HFFc6 (cell line): ENCODE data around the gene HIVEP1. TPM values are rescaled to one million over a fixed set of nuclear protein-coding genes. Genes with fewer than 3 reads are reported as not detected.

Source experiments
- DNase-seq: peaks from one replicate; pipeline ENCODE4 v3.0.0-alpha.2; 2018
- H3K27ac Mint-ChIP-seq: 2 replicates; pipeline ENCODE4 v1.8.0; 2020; ENCODE audit warnings: mild to moderate bottlenecking, mixed read lengths
- H3K27me3 Mint-ChIP-seq: 2 replicates; pipeline ENCODE4 v1.8.0; 2021; ENCODE audit warnings: mild to moderate bottlenecking, moderate library complexity, mixed read lengths; ENCODE audit not compliant: insufficient read depth
- H3K36me3 Mint-ChIP-seq: 2 replicates; pipeline ENCODE4 v1.8.0; 2021; ENCODE audit warnings: low read depth, mixed read lengths
- H3K4me1 Mint-ChIP-seq: 2 replicates; pipeline ENCODE4 v1.8.0; 2020; ENCODE audit warnings: low read depth, mixed read lengths
- H3K4me3 Mint-ChIP-seq: 2 replicates; pipeline ENCODE4 v1.8.0; 2020; ENCODE audit warnings: mild to moderate bottlenecking, moderate library complexity, mixed read lengths
- H3K9me3 Mint-ChIP-seq: 2 replicates; pipeline ENCODE4 v1.8.0; 2020; ENCODE audit warnings: mild to moderate bottlenecking, mixed read lengths
- CTCF ChIP-seq: fragments of 200-600 bp; sonication (generic); IDR thresholded peaks from 2 replicates; pipeline ENCODE4 v1.5.0; 2021; ENCODE audit warnings: antibody characterized with exemption, mild to moderate bottlenecking
- total RNA-seq, 6 experiments: library from RNA; stranded (reverse); fragmentation: NEBNext Ultra II Directional; extraction: Animal tissue kit (Norgen Biotek cat#: 25700); gene quantifications; 2 replicates in 1 of 6; 3 replicates in 5 of 6; pipeline ENCODE4 v1.2.3, GENCODE V29; 2021

Gene HIVEP1
- total RNA-seq, 6 experiments from 2014 or later: 10.3 to 19.9 (median 11.8) TPM

- Mint-ChIP-seq H3K36me3 (no peaks in the 10 kb centered on the region), H3K9me3 (no peaks in the 10 kb centered on the region), H3K27ac (no peak overlapping the region), H3K4me1 (peaks cover 17% of the 10 kb centered on the region), H3K4me3 (no peak overlapping the region), H3K27me3 (no peaks in the 10 kb centered on the region; the same call in none of the 2 replicates)
- TF ChIP-seq CTCF: no peak
- DNase-seq: no peak
Measured at GRCh38 chr6:12077021-12077710, 65.1 kb downstream of the HIVEP1 start.

GRCh38 chr6:12078014-12078413, 65.9 kb downstream of the HIVEP1 start:
- H3K36me3 Mint-ChIP-seq: no peaks in the 10 kb centered on the region
- peaks cover 18% of the 10 kb centered on the region for H3K4me1 Mint-ChIP-seq
- H3K4me3 Mint-ChIP-seq: no peak overlapping the region
- no peak for TF ChIP-seq CTCF
- H3K27ac Mint-ChIP-seq: no peak overlapping the region
- no peak for DNase-seq
- H3K27me3 Mint-ChIP-seq: no peaks in the 10 kb centered on the region; the same call in none of the 2 replicates
- no peaks in the 10 kb centered on the region for H3K9me3 Mint-ChIP-seq

GRCh38 chr6:12081771-12082170, 69.7 kb downstream of the HIVEP1 start:
- no peak for DNase-seq
- Mint-ChIP-seq H3K4me1 (peaks cover 21% of the 10 kb centered on the region), H3K27me3 (no peaks in the 10 kb centered on the region; the same call in 1 of the 2 replicates), H3K36me3 (no peaks in the 10 kb centered on the region), H3K4me3 (no peak overlapping the region), H3K9me3 (no peaks in the 10 kb centered on the region), H3K27ac (no peak overlapping the region; the same call in 1 of the 2 replicates)
- no peak for TF ChIP-seq CTCF

- no peaks in the 10 kb centered on the region for H3K36me3 Mint-ChIP-seq
Measured at GRCh38 chr6:12082368-12082767, 70.3 kb downstream of the HIVEP1 start.

GRCh38 chr6:12083302-12083701, 71.2 kb downstream of the HIVEP1 start:
- no peaks in the 10 kb centered on the region for H3K9me3 Mint-ChIP-seq
- no peaks in the 10 kb centered on the region; the same call in 1 of the 2 replicates for H3K27me3 Mint-ChIP-seq
- TF ChIP-seq CTCF: no peak
- H3K27ac Mint-ChIP-seq: no peak overlapping the region
- DNase-seq: no peak
- H3K4me3 Mint-ChIP-seq: no peak overlapping the region
- H3K36me3 Mint-ChIP-seq: no peaks in the 10 kb centered on the region
- H3K4me1 Mint-ChIP-seq: peaks cover 17% of the 10 kb centered on the region

More at GRCh38 chr6:12082368-12082767, 70.3 kb downstream of the HIVEP1 start:
- peaks cover 17% of the 10 kb centered on the region for H3K4me1 Mint-ChIP-seq
- H3K27me3 Mint-ChIP-seq: no peaks in the 10 kb centered on the region; the same call in 1 of the 2 replicates
- no peak overlapping the region for H3K27ac Mint-ChIP-seq
- H3K9me3 Mint-ChIP-seq: no peaks in the 10 kb centered on the region
- DNase-seq: no peak
- no peak overlapping the region for H3K4me3 Mint-ChIP-seq
- TF ChIP-seq CTCF: no peak
